ENCODE data around the gene TP53BP1.

DNA sequence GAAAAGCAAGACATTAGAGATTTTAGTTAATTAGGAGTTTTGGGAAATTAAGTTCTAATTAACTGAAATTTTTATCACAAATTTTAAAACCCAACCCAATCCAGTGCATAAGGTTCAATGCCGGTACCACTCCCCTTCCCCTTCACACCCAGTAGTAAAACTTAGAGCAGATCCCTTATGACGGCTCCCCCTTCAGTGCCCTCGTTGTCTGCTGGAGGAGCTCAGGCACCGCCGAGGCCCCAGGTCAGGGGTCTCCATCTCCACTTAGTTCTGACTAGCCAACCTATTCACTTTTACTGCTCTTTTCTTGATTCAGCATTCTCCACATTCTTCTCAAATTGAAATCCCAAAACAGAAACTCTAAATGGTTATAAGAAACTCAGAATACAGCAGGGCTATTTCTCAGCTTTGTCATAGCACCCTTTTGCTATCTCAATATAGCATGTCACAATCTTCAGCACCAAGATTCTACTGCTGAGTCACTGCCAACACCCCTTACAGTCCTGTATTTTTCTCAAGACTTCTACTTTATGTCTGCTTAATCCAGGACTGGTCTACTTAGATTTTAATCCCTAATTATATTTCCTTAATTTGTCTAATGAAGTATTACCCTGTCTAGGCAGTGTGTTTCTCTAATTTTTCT is 82.3 kb downstream of the TP53BP1 start:
- TF ChIP-seq POLR2AphosphoS5 (IDR thresholded peaks at IDR 0.05; ENCODE audit: low read depth, low read length), result no peak
- no peak for TF ChIP-seq POLR2A (IDR thresholded peaks at IDR 0.05; ENCODE audit: low read depth, low read length)
- no peak for TF ChIP-seq TAF1 (IDR thresholded peaks at IDR 0.05; ENCODE audit: borderline replicate concordance, low read depth, low read length)
